Neuronal stem cell (in vitro differentiated cells): ENCODE data around the gene USP38.

Source experiments
- DNase-seq: peaks from one replicate; pipeline ENCODE4 v3.0.0-alpha.2; 2013; ENCODE audit warnings: low spot score
- H2AFZ ChIP-seq: one replicate; pipeline ENCODE4 v1.6.1; 2013; ENCODE audit warnings: mild to moderate bottlenecking, low read length, inconsistent platforms
- H2AK5ac ChIP-seq: 2 replicates; pipeline ENCODE4 v1.6.1; 2013; ENCODE audit warnings: low read depth, mild to moderate bottlenecking, inconsistent platforms, low read length, moderate library complexity, mixed read lengths
- H2BK120ac ChIP-seq: 2 replicates; pipeline ENCODE4 v1.6.1; 2013; ENCODE audit warnings: low read depth, mild to moderate bottlenecking, inconsistent platforms, low read length, moderate library complexity, mixed read lengths
- H2BK12ac ChIP-seq: one replicate; pipeline ENCODE4 v1.6.1; 2013; ENCODE audit warnings: low read length, inconsistent platforms
- H2BK15ac ChIP-seq: 2 replicates; pipeline ENCODE4 v1.6.1; 2013; ENCODE audit warnings: mild to moderate bottlenecking, low read length, inconsistent platforms, mixed read lengths
- H2BK5ac ChIP-seq: one replicate; pipeline ENCODE4 v1.6.1; 2013; ENCODE audit warnings: inconsistent platforms, mild to moderate bottlenecking, low read length, moderate library complexity
- H3K14ac ChIP-seq: one replicate; pipeline ENCODE4 v1.6.1; 2013; ENCODE audit warnings: low read length, inconsistent platforms
- H3K18ac ChIP-seq: 2 replicates; pipeline ENCODE4 v1.6.1; 2013; ENCODE audit warnings: low read length, inconsistent platforms
- H3K23ac ChIP-seq: 2 replicates; pipeline ENCODE4 v1.6.1; 2013; ENCODE audit warnings: low read depth, mild to moderate bottlenecking, mixed read lengths, low read length, inconsistent platforms; ENCODE audit not compliant: poor library complexity
- H3K27ac ChIP-seq: replicated peaks from 3 replicates; pipeline ENCODE4 v1.5.1; 2013; ENCODE audit warnings: low read length, inconsistent platforms
- H3K27me3 ChIP-seq, 3 experiments: 2 replicates each; pipeline ENCODE4 v1.6.1; 2013; ENCODE audit warnings: low read length in 3 of 3, mild to moderate bottlenecking in 2 of 3, inconsistent platforms in 1 of 3, low read depth in 1 of 3, mixed read lengths in 1 of 3, moderate library complexity in 1 of 3; ENCODE audit not compliant: control insufficient read depth in 3 of 3, insufficient read depth in 3 of 3
- H3K36me3 ChIP-seq, 2 donors: replicated peaks in 1 of 2; 2 replicates each; pipeline ENCODE4 v1.6.1; 2013; ENCODE audit warnings: low read length in 2 of 2; ENCODE audit not compliant: control insufficient read depth in 2 of 2, insufficient read depth in 2 of 2
- H3K4ac ChIP-seq: 2 replicates; pipeline ENCODE4 v1.6.1; 2013; ENCODE audit warnings: inconsistent platforms, mild to moderate bottlenecking, low read length, moderate library complexity
- H3K4me1 ChIP-seq, 2 donors: 1 replicate in 1 of 2; 2 replicates in 1 of 2; pipeline ENCODE4 v1.6.1; 2013; ENCODE audit warnings: low read length in 2 of 2, low read depth in 1 of 2; ENCODE audit not compliant: control insufficient read depth in 2 of 2, insufficient read depth in 1 of 2
- H3K4me2 ChIP-seq: one replicate; pipeline ENCODE4 v1.6.1; 2013; ENCODE audit warnings: mild to moderate bottlenecking, low read length, inconsistent platforms; ENCODE audit not compliant: insufficient read depth, poor library complexity, severe bottlenecking
- H3K4me3 ChIP-seq, 2 donors: 2 replicates each; pipeline ENCODE4 v1.5.1; 2013; ENCODE audit warnings: low read length in 2 of 2, mild to moderate bottlenecking in 2 of 2, inconsistent platforms in 1 of 2, moderate library complexity in 1 of 2
- H3K79me1 ChIP-seq: one replicate; pipeline ENCODE4 v1.6.1; 2013; ENCODE audit warnings: low read depth, mild to moderate bottlenecking, inconsistent platforms, low read length, moderate library complexity
- H3K9ac ChIP-seq: one replicate; pipeline ENCODE4 v1.6.1; 2013; ENCODE audit warnings: mild to moderate bottlenecking, low read depth, low read length, inconsistent platforms; ENCODE audit not compliant: poor library complexity
- H3K9me3 ChIP-seq, 2 donors: replicated peaks in 1 of 2; 2 replicates each; pipeline versions ENCODE3 to v1.6.1; 2013; ENCODE audit warnings: low read length in 2 of 2, mild to moderate bottlenecking in 2 of 2, inconsistent platforms in 1 of 2, low read depth in 1 of 2, mixed read lengths in 1 of 2, moderate library complexity in 1 of 2; ENCODE audit not compliant: control insufficient read depth in 2 of 2, insufficient read depth in 1 of 2
- H4K8ac ChIP-seq: one replicate; pipeline ENCODE4 v1.6.1; 2013; ENCODE audit warnings: low read depth, mild to moderate bottlenecking, inconsistent platforms, low read length, moderate library complexity
- H4K91ac ChIP-seq: one replicate; pipeline ENCODE4 v1.6.1; 2013; ENCODE audit warnings: low read length, low read depth, mild to moderate bottlenecking, inconsistent platforms; ENCODE audit not compliant: poor library complexity
- whole genome bisulfite sequencing, 2 donors: extraction: QIAGEN DNeasy Blood & Tissue Kit; methylation state at CpG; one replicate each; pipeline ENCODE4 v1.1.7; 2013; ENCODE audit warnings: missing lambda C conversion rate in 2 of 2, mixed read lengths in 1 of 2; ENCODE audit not compliant: insufficient read length in 2 of 2, insufficient replicate concordance in 1 of 2; ENCODE audit errors: extremely low coverage in 2 of 2; 5-methylcytosine and 5-hydroxymethylcytosine counted together

USP38 gene

GRCh38 chr4:143207555-143207954, 22.8 kb downstream of the USP38 start:
- Histone ChIP-seq H4K8ac (no peak overlapping the region), H2BK120ac (no peak overlapping the region), H2BK5ac (no peak overlapping the region), H3K4me3 (no peak overlapping the region), H2BK12ac (no peak overlapping the region), H3K9ac (no peak overlapping the region), H3K4ac (no peak overlapping the region), H3K36me3 (peaks cover 3 to 79% of the 10 kb centered on the region in 2 donors), H3K27me3 (no peaks in the 10 kb centered on the region), H3K9me3 (no peaks in the 10 kb centered on the region), H2AFZ (no peak overlapping the region), H3K4me2 (no peak overlapping the region), H3K14ac (no peak overlapping the region), H2BK15ac (no peak overlapping the region), H3K27ac (no peak overlapping the region), H4K91ac (no peak overlapping the region), H3K23ac (no peak overlapping the region), H3K4me1 (no peaks in the 10 kb centered on the region), H2AK5ac (no peak overlapping the region), H3K18ac (no peak overlapping the region), H3K79me1 (no peaks in the 10 kb centered on the region)
- no peak for DNase-seq
- no CpG with 5 or more reads among the region's 1 CpG for WGBS, 2 donors

DNA sequence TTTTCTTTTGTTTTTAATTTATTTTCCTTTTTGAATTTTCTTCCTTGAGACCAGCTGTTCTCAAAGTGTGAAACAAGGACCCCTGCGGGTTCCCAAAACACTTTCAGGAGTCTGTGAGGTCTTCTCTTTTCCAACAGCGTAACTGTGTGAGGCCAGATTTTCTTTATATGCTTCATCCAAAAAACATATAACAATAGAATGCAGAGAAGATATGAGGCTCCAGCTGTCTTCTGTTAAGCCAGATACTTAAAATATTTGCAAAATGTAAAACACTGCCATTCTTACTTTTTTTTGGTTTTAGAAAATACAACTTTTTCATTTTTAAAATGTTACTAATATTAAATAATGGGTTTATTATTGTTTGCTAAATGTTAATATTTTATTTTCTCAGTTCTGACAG, 27.8 kb downstream of the USP38 start:
- Histone ChIP-seq H4K8ac (no peak overlapping the region), H2AK5ac (no peak overlapping the region), H3K36me3 (peaks cover 2 to 74% of the 10 kb centered on the region in 2 donors), H3K18ac (no peak overlapping the region), H3K27me3 (no peaks in the 10 kb centered on the region), H3K9ac (no peak overlapping the region), H3K4ac (no peak overlapping the region), H2BK12ac (no peak overlapping the region), H3K23ac (no peak overlapping the region), H3K27ac (no peak overlapping the region), H3K4me2 (no peak overlapping the region), H3K79me1 (no peaks in the 10 kb centered on the region), H4K91ac (no peak overlapping the region), H2BK120ac (no peak overlapping the region), H3K4me3 (no peak overlapping the region), H2BK15ac (no peak overlapping the region), H2AFZ (no peak overlapping the region), H3K14ac (no peak overlapping the region), H2BK5ac (no peak overlapping the region), H3K4me1 (no peaks in the 10 kb centered on the region), H3K9me3 (no peaks in the 10 kb centered on the region)
- no CpG with 5 or more reads among the region's 2 CpGs for WGBS, 2 donors
- DNase-seq = no peak

- no peak overlapping the region for H3K14ac ChIP-seq
- H3K27ac ChIP-seq = no peak overlapping the region
- H3K4me2 ChIP-seq = no peak overlapping the region
- H2BK5ac ChIP-seq = no peak overlapping the region
- no peak overlapping the region for H2BK120ac ChIP-seq
- no CpG with 5 or more reads among the region's 1 CpG for WGBS, 2 donors
- no peak overlapping the region for H3K18ac ChIP-seq
- H2BK15ac ChIP-seq = no peak overlapping the region
- H3K9ac ChIP-seq = no peak overlapping the region
- no peak overlapping the region for H2BK12ac ChIP-seq
- no peaks in the 10 kb centered on the region for H3K27me3 ChIP-seq
- DNase-seq = no peak
- H4K91ac ChIP-seq = no peak overlapping the region
- no peaks in the 10 kb centered on the region for H3K4me1 ChIP-seq
- no peak overlapping the region for H2AFZ ChIP-seq
- no peaks in the 10 kb centered on the region for H3K79me1 ChIP-seq
- H3K36me3 ChIP-seq = peaks cover 2 to 60% of the 10 kb centered on the region in 2 donors
- no peak overlapping the region for H3K4me3 ChIP-seq
- no peaks in the 10 kb centered on the region for H3K9me3 ChIP-seq
- no peak overlapping the region for H4K8ac ChIP-seq
- H3K4ac ChIP-seq = no peak overlapping the region
- no peak overlapping the region for H2AK5ac ChIP-seq
- H3K23ac ChIP-seq = no peak overlapping the region
These were observed 31.2 kb downstream of the USP38 start for GRCh38 chr4:143215873-143216272.

- H4K8ac ChIP-seq = no peak overlapping the region
- H3K9ac ChIP-seq = no peak overlapping the region
- no peaks in the 10 kb centered on the region for H3K79me1 ChIP-seq
- H2BK15ac ChIP-seq = no peak overlapping the region
- H4K91ac ChIP-seq = no peak overlapping the region
- no peak overlapping the region for H2AFZ ChIP-seq
- H3K36me3 ChIP-seq = peaks cover 0 to 35% of the 10 kb centered on the region in 2 donors
- no CpG with 5 or more reads among the region's 1 CpG for WGBS, 2 donors
- H2BK12ac ChIP-seq = no peak overlapping the region
- peaks cover 0 to 2% of the 10 kb centered on the region in 2 donors for H3K4me1 ChIP-seq
- no peak overlapping the region for H3K4me3 ChIP-seq
- H3K27ac ChIP-seq = no peak overlapping the region
- H3K23ac ChIP-seq = no peak overlapping the region
- H2BK120ac ChIP-seq = no peak overlapping the region
- H3K4ac ChIP-seq = no peak overlapping the region
- H3K9me3 ChIP-seq = no peaks in the 10 kb centered on the region
- H3K27me3 ChIP-seq = no peaks in the 10 kb centered on the region
- H2AK5ac ChIP-seq = no peak overlapping the region
- H3K14ac ChIP-seq = no peak overlapping the region
- DNase-seq = no peak
- no peak overlapping the region for H3K18ac ChIP-seq
- H3K4me2 ChIP-seq = no peak overlapping the region
- no peak overlapping the region for H2BK5ac ChIP-seq
These were observed 39.5 kb downstream of the USP38 start for GRCh38 chr4:143224255-143224654.
